Fibroblast of lung (primary cell): Measurements from ENCODE around the gene KLC1. TPM values are rescaled to one million over a fixed set of nuclear protein-coding genes. Genes with fewer than 3 reads are reported as not detected.

ENCODE experiments used
- DNase-seq, 2 donors: peaks; one replicate each; pipeline versions ENCODE4 v3.0.0 to v3.0.0-alpha.2; 2010; ENCODE audit warnings: low read depth in 2 of 2
- H2AFZ ChIP-seq: 2 replicates; pipeline ENCODE4 v1.5.1; 2012; ENCODE audit warnings: low read length, control low read depth, inconsistent platforms
- H3K27ac ChIP-seq: 2 replicates; pipeline ENCODE4 v1.5.1; 2011; ENCODE audit warnings: low read length, control low read depth; ENCODE audit not compliant: insufficient read depth
- H3K27me3 ChIP-seq: 2 replicates; pipeline ENCODE4 v1.5.1; 2011; ENCODE audit warnings: mild to moderate bottlenecking, low read length; ENCODE audit not compliant: control insufficient read depth, insufficient read depth
- H3K36me3 ChIP-seq: 2 replicates; pipeline ENCODE4 v1.5.1; 2011; ENCODE audit warnings: low read length; ENCODE audit not compliant: control insufficient read depth, insufficient read depth
- H3K4me1 ChIP-seq: 2 replicates; pipeline ENCODE4 v1.5.1; 2011; ENCODE audit warnings: low read length; ENCODE audit not compliant: control insufficient read depth, insufficient read depth; ENCODE audit errors: extremely low read depth
- H3K4me2 ChIP-seq: 2 replicates; pipeline ENCODE4 v1.5.1; 2011; ENCODE audit warnings: low read length, control low read depth; ENCODE audit not compliant: insufficient read depth; ENCODE audit errors: extremely low read depth
- H3K4me3 ChIP-seq, 4 experiments: fragments of 200-600 bp in 1 of 4; sonication (generic) in 1 of 4; replicated peaks in 1 of 4; 2 replicates each; pipeline ENCODE4 v1.5.1; 2011 to 2016; ENCODE audit warnings: low read length in 4 of 4, low read depth in 3 of 4, mild to moderate bottlenecking in 3 of 4, control low read depth in 2 of 4, inconsistent platforms in 1 of 4, mixed read lengths in 1 of 4; ENCODE audit not compliant: insufficient read depth in 1 of 4; ENCODE audit errors: control extremely low read depth in 1 of 4
- H3K79me2 ChIP-seq: 2 replicates; pipeline ENCODE4 v1.5.1; 2012; ENCODE audit warnings: mild to moderate bottlenecking, low read length, inconsistent platforms; ENCODE audit not compliant: control insufficient read depth, insufficient read depth
- H3K9ac ChIP-seq: 2 replicates; pipeline ENCODE4 v1.5.1; 2011; ENCODE audit warnings: mild to moderate bottlenecking, low read length, control low read depth; ENCODE audit not compliant: insufficient read depth
- H3K9me3 ChIP-seq: 2 replicates; pipeline ENCODE4 v1.5.1; 2012; ENCODE audit warnings: low read depth, low read length; ENCODE audit not compliant: control insufficient read depth, insufficient read depth
- H4K20me1 ChIP-seq: 2 replicates; pipeline ENCODE4 v1.5.1; 2011; ENCODE audit warnings: low read length; ENCODE audit not compliant: control insufficient read depth, insufficient read depth; ENCODE audit errors: extremely low read depth
- EZH2 ChIP-seq: IDR thresholded peaks from 2 replicates; pipeline ENCODE4 v1.5.1; 2012; ENCODE audit warnings: low read length, control low read depth, mild to moderate bottlenecking; ENCODE audit errors: missing control alignments
- polyA plus RNA-seq, 2 donors: library from polyadenylated mRNA; depleted of rRNA in 1 of 2; stranded (reverse) in 1 of 2; unstranded in 1 of 2; fragments of >200 nt; gene quantifications; 2 replicates each; pipeline ENCODE4 v1.2.1, GENCODE V29; 2011 to 2012; ENCODE audit warnings: missing spikeins in 1 of 2
- total RNA-seq: library from RNA; depleted of rRNA; stranded (reverse); fragments of >200 nt; gene quantifications from 2 replicates; pipeline ENCODE4 v1.2.1, GENCODE V29; 2014
- TF ChIP-seq, protein P1 (sequence below), 2 donors: IDR thresholded peaks in 1 of 2; conservative IDR thresholded peaks in 1 of 2; 1 replicate in 1 of 2; 2 replicates in 1 of 2; pipeline ENCODE4 v1.5.1; 2011 to 2012; ENCODE audit warnings: low read length in 2 of 2, control low read depth in 1 of 2, inconsistent platforms in 1 of 2, low read depth in 1 of 2, mild to moderate bottlenecking in 1 of 2

KLC1 gene
- total and polyA plus RNA-seq, 2 donors (not counting 1 experiment from before 2014, with no cell fraction given) = 180 to 219 TPM

- no peaks in the 10 kb centered on the region for H4K20me1 ChIP-seq
- no peak for DNase-seq
- no peak overlapping the region for H3K27ac ChIP-seq
Measured at GRCh38 chr14:103702497-103703432, 73.8 kb downstream of the KLC1 start.

GRCh38 chr14:103703433-103704385 lies 74.7 kb downstream of the KLC1 start:
- Histone ChIP-seq H3K36me3 (peaks cover 60% of the 10 kb centered on the region), H3K79me2 (peaks cover 7% of the 10 kb centered on the region), H3K4me2 (no peak overlapping the region), H3K4me3 (no peak overlapping the region), H4K20me1 (no peaks in the 10 kb centered on the region), H3K4me1 (no peaks in the 10 kb centered on the region), H2AFZ (no peak overlapping the region), H3K9me3 (no peaks in the 10 kb centered on the region), H3K9ac (no peak overlapping the region), H3K27ac (no peak overlapping the region), H3K27me3 (no peaks in the 10 kb centered on the region)
- DNase-seq = no peak
- TF ChIP-seq, protein P1, sequence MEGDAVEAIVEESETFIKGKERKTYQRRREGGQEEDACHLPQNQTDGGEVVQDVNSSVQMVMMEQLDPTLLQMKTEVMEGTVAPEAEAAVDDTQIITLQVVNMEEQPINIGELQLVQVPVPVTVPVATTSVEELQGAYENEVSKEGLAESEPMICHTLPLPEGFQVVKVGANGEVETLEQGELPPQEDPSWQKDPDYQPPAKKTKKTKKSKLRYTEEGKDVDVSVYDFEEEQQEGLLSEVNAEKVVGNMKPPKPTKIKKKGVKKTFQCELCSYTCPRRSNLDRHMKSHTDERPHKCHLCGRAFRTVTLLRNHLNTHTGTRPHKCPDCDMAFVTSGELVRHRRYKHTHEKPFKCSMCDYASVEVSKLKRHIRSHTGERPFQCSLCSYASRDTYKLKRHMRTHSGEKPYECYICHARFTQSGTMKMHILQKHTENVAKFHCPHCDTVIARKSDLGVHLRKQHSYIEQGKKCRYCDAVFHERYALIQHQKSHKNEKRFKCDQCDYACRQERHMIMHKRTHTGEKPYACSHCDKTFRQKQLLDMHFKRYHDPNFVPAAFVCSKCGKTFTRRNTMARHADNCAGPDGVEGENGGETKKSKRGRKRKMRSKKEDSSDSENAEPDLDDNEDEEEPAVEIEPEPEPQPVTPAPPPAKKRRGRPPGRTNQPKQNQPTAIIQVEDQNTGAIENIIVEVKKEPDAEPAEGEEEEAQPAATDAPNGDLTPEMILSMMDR (conservative IDR thresholded peaks at IDR 0.05 in 1 of 2, IDR thresholded peaks at IDR 0.05 in 1 of 2; ENCODE audit: low read depth in 1 of 2, low read length in 2 of 2) = no peak
- no peak for TF ChIP-seq EZH2

More at GRCh38 chr14:103702497-103703432, 73.8 kb downstream of the KLC1 start:
- H3K9ac ChIP-seq = no peak overlapping the region
- peaks cover 62% of the 10 kb centered on the region for H3K36me3 ChIP-seq
- peaks cover under 1% of the 10 kb centered on the region for H3K4me1 ChIP-seq
- H3K79me2 ChIP-seq = peaks cover 16% of the 10 kb centered on the region
- H3K27me3 ChIP-seq = no peaks in the 10 kb centered on the region
- H3K4me3 ChIP-seq = no peak overlapping the region
- no peak overlapping the region for H2AFZ ChIP-seq
- no peak overlapping the region for H3K4me2 ChIP-seq
- TF ChIP-seq, protein P1 (conservative IDR thresholded peaks at IDR 0.05 in 1 of 2, IDR thresholded peaks at IDR 0.05 in 1 of 2; ENCODE audit: low read depth in 1 of 2, low read length in 2 of 2) = no peak
- TF ChIP-seq EZH2 = no peak
- no peaks in the 10 kb centered on the region for H3K9me3 ChIP-seq

GRCh38 chr14:103704708-103705107 lies 75.7 kb downstream of the KLC1 start:
- peaks cover 4% of the 10 kb centered on the region for H3K79me2 ChIP-seq
- H3K27me3 ChIP-seq = no peaks in the 10 kb centered on the region
- H3K9me3 ChIP-seq = no peaks in the 10 kb centered on the region
- no peaks in the 10 kb centered on the region for H4K20me1 ChIP-seq
- H3K36me3 ChIP-seq = peaks cover 54% of the 10 kb centered on the region
- H3K9ac ChIP-seq = no peak overlapping the region
- DNase-seq = no peak
- H2AFZ ChIP-seq = no peak overlapping the region
- no peak overlapping the region for H3K27ac ChIP-seq
- no peak overlapping the region for H3K4me2 ChIP-seq
- H3K4me3 ChIP-seq = no peak overlapping the region
- TF ChIP-seq, protein P1 (conservative IDR thresholded peaks at IDR 0.05 in 1 of 2, IDR thresholded peaks at IDR 0.05 in 1 of 2; ENCODE audit: low read depth in 1 of 2, low read length in 2 of 2) = no peak
- no peak for TF ChIP-seq EZH2
- H3K4me1 ChIP-seq = no peaks in the 10 kb centered on the region
